Heart left ventricle (tissue), 13 donors: ENCODE measurements around the gene GH2.

Experiments used
- CTCF ChIP-seq, 12 donors: fragments of 200-600 bp; sonication (generic) in 4 of 12; IDR thresholded peaks; one replicate each; pipeline versions ENCODE4 v1.5.0 to v1.8.0; 2018 to 2022; ENCODE audit warnings: antibody characterized with exemption in 12 of 12, mild to moderate bottlenecking in 5 of 12
- POLR2A ChIP-seq, 2 donors: fragments of 450-650 bp; IDR thresholded peaks; one replicate each; pipeline ENCODE4 v1.6.1; 2017; ENCODE audit warnings: antibody characterized with exemption in 2 of 2, mild to moderate bottlenecking in 2 of 2, moderate library complexity in 2 of 2
- donor health status: ischemic (EF 13 %, LVEDD 7.1; RV severe dilation, severe dysfunction).
- donor health status: DM: no; HTN: yes; CAD: no.
- donor health status: DM: no; HTN: no; CAD: no.
- donor health status: ischemic (EF 25% LVEDD 6.9; RV normal size, moderate dysfunction).
- donor health status: ischemic (EF 25% LVEDD 5.7; RV mildly dilated, moderate dysfunction).
- donor health status: ischemic (EF 35%, LVEDD 5.7; RV mildly dilated, moderate dysfunction).
- donor health status: nonischemic (EF 11% LVEDD 7.7; RV severe dilation, severe dysfunction).
- donor health status: DM: yes; HTN: yes; CAD: no.
- donor health status: PGD.
- donor health status: ischemic (EF 29% LVEDD 5.4; RV normal size, mild dysfunction).
- donor health status: nonischemic (EF 23%, LVEDD 6.1; RV moderate dilation, normal function).

- no peak for TF ChIP-seq CTCF (IDR thresholded peaks at IDR 0.05)
- no peak for TF ChIP-seq POLR2A (IDR thresholded peaks at IDR 0.05)
These were observed 22.5 kb downstream of the GH2 start for GRCh38 chr17:63859257-63859656.
